ENCODE results near the gene CASTOR1.

GRCh38 chr22:30324014-30324730, 34.9 kb upstream of the CASTOR1 start:
- TF ChIP-seq EZH2 (IDR thresholded peaks at IDR 0.05; ENCODE audit: borderline replicate concordance, low read depth, low read length, severe bottlenecking) (no peak), POLR2A (IDR thresholded peaks at IDR 0.05; ENCODE audit: low read depth, low read length) (no peak), CTCF (IDR thresholded peaks at IDR 0.05; ENCODE audit: extremely low read depth in 1 of 2, insufficient read depth in 1 of 2, low read depth in 1 of 2, low read length in 2 of 2) (no peak), MAX (IDR thresholded peaks at IDR 0.05; ENCODE audit: insufficient read depth, insufficient read length) (no peak), POLR2AphosphoS5 (IDR thresholded peaks at IDR 0.05; ENCODE audit: insufficient read depth, low read depth, low read length) (no peak), MYC (IDR thresholded peaks at IDR 0.05; ENCODE audit: low read depth, low read length) (no peak), GATA2 (IDR thresholded peaks at IDR 0.05; ENCODE audit: insufficient read depth, insufficient read length, low read depth, low read length) (no peak), FOS (IDR thresholded peaks at IDR 0.05; ENCODE audit: borderline replicate concordance, insufficient read depth, low read length) (no peak), JUN (IDR thresholded peaks at IDR 0.05; ENCODE audit: borderline replicate concordance, insufficient read depth, insufficient read length, low read depth) (no peak)

Measured in endothelial cell of umbilical vein (primary cell).